HuH-7 (cell line): ENCODE results near the gene NLRP7.
"Not testable (repeated sequence)": the region's sequence is repeated elsewhere in the genome, so short reads cannot be mapped to it uniquely, and the experiment has no call there.

ENCODE experiments used
- DNase-seq: peaks from one replicate; pipeline ENCODE4 v3.0.0; 2011; ENCODE audit warnings: low spot score

NLRP7 gene

GRCh38 chr19:54947381-54947780, at the start of gene NLRP7:
TSS of gene NLRP7 (minus strand) at chr19:54947530.
- no peak for DNase-seq

GRCh38 chr19:54995561-54995960, 48.2 kb upstream of the NLRP7 start:
- DNase-seq = no peak

- DNase-seq = not testable (repeated sequence)
Measured at GRCh38 chr19:54989531-54989930, 42.2 kb upstream of the NLRP7 start.

GRCh38 chr19:54982562-54982961, 35.2 kb upstream of the NLRP7 start:
- not testable (repeated sequence) for DNase-seq

- DNase-seq = not testable (repeated sequence)
Measured at GRCh38 chr19:54973229-54974090, 26.1 kb upstream of the NLRP7 start.

GRCh38 chr19:54971446-54971845, 24.1 kb upstream of the NLRP7 start:
- DNase-seq = not testable (repeated sequence)

- no peak for DNase-seq
Measured at GRCh38 chr19:54969647-54970046, 22.3 kb upstream of the NLRP7 start.

GRCh38 chr19:54967611-54968010, 20.3 kb upstream of the NLRP7 start:
- DNase-seq = no peak

- not testable (repeated sequence) for DNase-seq
Measured at GRCh38 chr19:54965055-54965454, 17.7 kb upstream of the NLRP7 start.

- no peak for DNase-seq
Measured at GRCh38 chr19:54959840-54960239, 12.5 kb upstream of the NLRP7 start.

- DNase-seq = no peak
Measured at GRCh38 chr19:54955376-54955775, 8.0 kb upstream of the NLRP7 start.

- DNase-seq = not testable (repeated sequence)
Measured at GRCh38 chr19:54953345-54953713, 6.0 kb upstream of the NLRP7 start.

GRCh38 chr19:54952591-54953344, 5.4 kb upstream of the NLRP7 start:
- DNase-seq = no peak

- DNase-seq = not testable (repeated sequence)
Measured at GRCh38 chr19:54950580-54950979, 3.2 kb upstream of the NLRP7 start.

- no peak for DNase-seq
Measured at GRCh38 chr19:54949412-54949811, 2.1 kb upstream of the NLRP7 start.

- DNase-seq = not testable (repeated sequence)
Measured at GRCh38 chr19:54943772-54944361, 3.5 kb downstream of the NLRP7 start.

GRCh38 chr19:54939538-54939937, 7.8 kb downstream of the NLRP7 start:
- not testable (repeated sequence) for DNase-seq

- no peak for DNase-seq
Measured at GRCh38 chr19:54938906-54939305, 8.4 kb downstream of the NLRP7 start.

- no peak for DNase-seq
Measured at GRCh38 chr19:54937926-54938325, 9.4 kb downstream of the NLRP7 start.

GRCh38 chr19:54928299-54928698, 19.0 kb downstream of the NLRP7 start:
- no peak for DNase-seq

GRCh38 chr19:54923276-54923675, 24.1 kb downstream of the NLRP7 start:
- DNase-seq = no peak

GRCh38 chr19:54921082-54921481, 26.2 kb downstream of the NLRP7 start:
- DNase-seq = no peak
